GM10248 (cell line): ENCODE results near the gene TSPAN15.
"Not testable (repeated sequence)": the region's sequence is repeated elsewhere in the genome, so short reads cannot be mapped to it uniquely, and the experiment has no call there.

Experiments used
- CTCF ChIA-PET: fragments of 300-600 bp; sonication (Branson Sonifier 250); formaldehyde crosslinking; extraction: SDS; loops from one replicate; lab custom pipeline; 2021; ENCODE audit warnings: antibody characterized with exemption; lab: Yijun Ruan, JAX
- POLR2A ChIA-PET: fragments of 350-650 bp; sonication (Branson Sonifier 250); formaldehyde crosslinking; extraction: SDS; loops from one replicate; lab custom pipeline; 2020; ENCODE audit warnings: antibody characterized with exemption; lab: Yijun Ruan, JAX
- DNase-seq: peaks from one replicate; pipeline ENCODE4 v3.0.0; 2012; ENCODE audit errors: extremely low spot score
- CTCF ChIP-seq: IDR thresholded peaks from 2 replicates; pipeline ENCODE4 v1.5.1; 2012; ENCODE audit warnings: mild to moderate bottlenecking, low read depth; ENCODE audit errors: extremely low read depth, missing control alignments, control extremely low read depth

The TSPAN15 gene

GRCh38 chr10:69516796-69517195 is 65.5 kb downstream of the TSPAN15 start:
- DNase-seq = peak; percentile 7
- TF ChIP-seq CTCF = no peak
- CTCF ChIA-PET = interaction anchor here (1.2 to 5.6 kb wide), 12 partner anchors 10 to 201 kb away, joined by 3 to 108 read pairs (median 8); partner anchors contain the start of gene FAM241B
- POLR2A ChIA-PET = no interaction called here

GRCh38 chr10:69517271-69517848 is 66.1 kb downstream of the TSPAN15 start:
- no peak for TF ChIP-seq CTCF
- peak; percentile 12 for DNase-seq
- ChIA-PET POLR2A (no interaction called here), CTCF (interaction anchor here (1.2 to 5.6 kb wide), 8 partner anchors 9 to 200 kb away, joined by 3 to 108 read pairs (median 8); no protein-coding TSS in a partner anchor)

GRCh38 chr10:69527961-69528360 is 76.7 kb downstream of the TSPAN15 start:
- CTCF ChIA-PET = interaction anchor here (0.9 to 1.6 kb wide), 8 partner anchors 8 to 387 kb away, joined by 3 to 8 read pairs (median 4); no protein-coding TSS in a partner anchor

GRCh38 chr10:69533658-69534057 is 82.4 kb downstream of the TSPAN15 start:
- ChIA-PET POLR2A (no interaction called here), CTCF (interaction anchor here (1.8 kb wide), 1 partner anchor 19 kb away, joined by 5 read pairs; no protein-coding TSS in a partner anchor)

More at GRCh38 chr10:69527961-69528360, 76.7 kb downstream of the TSPAN15 start:
- no peak for DNase-seq
- TF ChIP-seq CTCF = no peak
- POLR2A ChIA-PET = no interaction called here

GRCh38 chr10:69536521-69536920 is 85.3 kb downstream of the TSPAN15 start:
- DNase-seq, POLR2A ChIA-PET, CTCF ChIA-PET: not testable (repeated sequence)

More at GRCh38 chr10:69533658-69534057, 82.4 kb downstream of the TSPAN15 start:
- DNase-seq = no peak
- TF ChIP-seq CTCF = no peak

GRCh38 chr10:69537449-69537848 is 86.2 kb downstream of the TSPAN15 start:
- DNase-seq = no peak
- ChIA-PET CTCF (no interaction called here), POLR2A (no interaction called here)
- no peak for TF ChIP-seq CTCF

- no peak for TF ChIP-seq CTCF
- POLR2A ChIA-PET = no interaction called here
- CTCF ChIA-PET = no interaction called here
- DNase-seq = no peak
Measured at GRCh38 chr10:69538461-69538860, 87.2 kb downstream of the TSPAN15 start.
